ENCODE data around the gene MAGI2.

GRCh38 chr7:78019447-78020135 is 1433.9 kb downstream of the MAGI2 start:
- TF ChIP-seq CTCF (IDR thresholded peaks at IDR 0.05 in 4 of 5, conservative IDR thresholded peaks at IDR 0.05 in 1 of 5) (peak in 1 of 5 experiments; percentile 25), POLR2A (IDR thresholded peaks at IDR 0.05) (peak; percentile 47 to 50)
